Measurements from ENCODE around the gene PISD.

- no peak for TF ChIP-seq CTCF (IDR thresholded peaks at IDR 0.05)
- no peak for TF ChIP-seq EZH2 (IDR thresholded peaks at IDR 0.05)
- no peak for TF ChIP-seq EZH2phosphoT487 (IDR thresholded peaks at IDR 0.05)
Observed at GRCh38 chr22:31610611-31611010, 51.4 kb downstream of the PISD start.

Data from neural progenitor cell (in vitro differentiated cells).